OCI-LY3 (cell line): ENCODE data around the gene KANK3.

Source experiments
- H2AFZ ChIP-seq: fragments of 200-600, 300-600 bp; shearing (Covaris generic); 2 replicates; pipeline ENCODE4 v1.6.0; 2014; ENCODE audit warnings: antibody characterized with exemption, low read depth, low read length
- H3K27ac ChIP-seq: fragments of 200-600, 300-600 bp; sonication (generic); 2 replicates; pipeline ENCODE4 v1.5.1; 2014; ENCODE audit warnings: mild to moderate bottlenecking, low read length, moderate library complexity, mixed read lengths
- H3K27me3 ChIP-seq: fragments of 200-600, 300-600 bp; sonication (generic); 2 replicates; pipeline ENCODE4 v1.6.1; 2014; ENCODE audit warnings: low read depth, low read length, mixed read lengths
- H3K36me3 ChIP-seq: fragments of 200-600, 300-600 bp; sonication (generic); replicated peaks from 2 replicates; pipeline ENCODE3; 2014; ENCODE audit warnings: low read depth, low read length, mixed read lengths
- H3K4me1 ChIP-seq: fragments of 300-600, 200-600 bp; sonication (generic); 2 replicates; pipeline ENCODE4 v1.6.1; 2014; ENCODE audit warnings: low read length, mixed read lengths
- H3K4me2 ChIP-seq: fragments of 200-600, 300-600 bp; sonication (generic); 2 replicates; pipeline ENCODE4 v1.6.1; 2014; ENCODE audit warnings: low read length, mixed read lengths
- H3K4me3 ChIP-seq: fragments of 300-600, 200-600 bp; sonication (generic); 2 replicates; pipeline ENCODE4 v1.5.1; 2014; ENCODE audit warnings: antibody characterized with exemption, mild to moderate bottlenecking, low read length, moderate library complexity
- H3K79me2 ChIP-seq: fragments of 300-600, 200-600 bp; shearing (Covaris generic); 2 replicates; pipeline ENCODE4 v1.6.1; 2014; ENCODE audit warnings: mild to moderate bottlenecking, low read length, mixed read lengths
- H3K9ac ChIP-seq: fragments of 300-600, 200-600 bp; shearing (Covaris generic); 2 replicates; pipeline ENCODE4 v1.6.0; 2014; ENCODE audit warnings: mild to moderate bottlenecking, low read length, moderate library complexity
- H3K9me3 ChIP-seq: fragments of 200-600, 300-600 bp; shearing (Covaris generic); 2 replicates; pipeline ENCODE4 v1.6.1; 2014; ENCODE audit warnings: low read length, mixed read lengths; ENCODE audit not compliant: insufficient read depth
- H4K20me1 ChIP-seq: fragments of 200-600, 300-600 bp; sonication (generic); 2 replicates; pipeline ENCODE4 v1.6.1; 2016; ENCODE audit warnings: low read length, mixed read lengths; ENCODE audit not compliant: insufficient read depth
- EZH2phosphoT487 ChIP-seq: fragments of 200-600 bp; shearing (Covaris generic); IDR thresholded peaks from 2 replicates; pipeline ENCODE4 v1.6.1; 2018; ENCODE audit warnings: antibody characterized with exemption, mixed run types, low read depth
- TF ChIP-seq, protein P1 (sequence below): fragments of 200-600, 300-600 bp; sonication (generic); IDR thresholded peaks from 2 replicates; pipeline ENCODE4 v1.5.1; 2014; ENCODE audit warnings: antibody characterized with exemption, low read length, low read depth

KANK3 gene

DNA sequence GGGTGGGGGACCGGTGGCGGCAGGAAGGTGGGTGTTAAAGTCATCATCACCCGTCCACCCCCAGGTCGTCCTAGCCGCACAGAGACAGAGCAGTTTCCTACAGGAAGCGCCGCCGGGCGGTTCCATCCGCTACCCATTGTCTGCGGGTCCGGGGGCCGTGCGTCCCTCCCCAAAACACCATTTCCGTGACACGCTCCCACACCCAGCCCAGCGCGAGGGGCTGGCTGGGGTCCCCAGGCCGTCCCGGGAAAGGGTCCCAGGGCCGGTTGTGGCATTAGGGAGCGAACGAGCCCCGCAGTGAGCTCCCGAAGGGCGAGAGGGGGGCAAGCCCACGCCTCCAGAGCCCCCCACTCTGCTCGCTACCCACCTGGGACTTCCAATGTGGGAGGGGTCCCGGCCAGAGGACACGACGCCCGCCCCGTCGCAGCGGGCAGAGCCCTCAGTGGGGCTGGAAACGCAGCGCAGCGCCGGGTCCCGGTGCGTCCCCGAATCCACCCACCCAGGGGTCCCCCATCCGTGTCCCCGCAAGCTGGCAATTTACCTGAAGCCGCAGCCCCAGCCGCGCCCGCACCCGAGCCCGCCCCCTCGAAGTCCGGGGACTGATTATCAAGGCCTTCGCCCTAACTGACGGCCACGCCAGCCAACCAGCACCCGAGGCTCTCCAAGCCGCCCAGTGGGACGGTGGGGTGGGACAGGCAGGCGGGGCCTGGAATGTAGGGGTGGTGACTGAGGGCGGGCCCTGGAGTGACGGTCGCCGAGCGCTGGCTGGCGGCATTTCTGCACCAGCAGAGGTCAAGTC, at the start of gene KANK3:
Gene KANK3 (minus strand): TSS at position 579 of the 799 bp plus-strand sequence. CDS start 5,434 bp downstream, outside the sequence.
- Histone ChIP-seq H4K20me1 (no peaks in the 10 kb centered on the region), H3K4me1 (no peaks in the 10 kb centered on the region), H3K36me3 (no peaks in the 10 kb centered on the region), H3K4me3 (no peak within 1 kb of the TSS), H3K27me3 (no peaks in the 10 kb centered on the region), H3K9me3 (no peaks in the 10 kb centered on the region), H2AFZ (no peak within 1 kb of the TSS), H3K79me2 (no peaks in the 10 kb centered on the region), H3K9ac (no peak within 1 kb of the TSS), H3K27ac (no peak within 1 kb of the TSS), H3K4me2 (no peak within 1 kb of the TSS)
- no peak for TF ChIP-seq EZH2phosphoT487
- TF ChIP-seq, protein P1, sequence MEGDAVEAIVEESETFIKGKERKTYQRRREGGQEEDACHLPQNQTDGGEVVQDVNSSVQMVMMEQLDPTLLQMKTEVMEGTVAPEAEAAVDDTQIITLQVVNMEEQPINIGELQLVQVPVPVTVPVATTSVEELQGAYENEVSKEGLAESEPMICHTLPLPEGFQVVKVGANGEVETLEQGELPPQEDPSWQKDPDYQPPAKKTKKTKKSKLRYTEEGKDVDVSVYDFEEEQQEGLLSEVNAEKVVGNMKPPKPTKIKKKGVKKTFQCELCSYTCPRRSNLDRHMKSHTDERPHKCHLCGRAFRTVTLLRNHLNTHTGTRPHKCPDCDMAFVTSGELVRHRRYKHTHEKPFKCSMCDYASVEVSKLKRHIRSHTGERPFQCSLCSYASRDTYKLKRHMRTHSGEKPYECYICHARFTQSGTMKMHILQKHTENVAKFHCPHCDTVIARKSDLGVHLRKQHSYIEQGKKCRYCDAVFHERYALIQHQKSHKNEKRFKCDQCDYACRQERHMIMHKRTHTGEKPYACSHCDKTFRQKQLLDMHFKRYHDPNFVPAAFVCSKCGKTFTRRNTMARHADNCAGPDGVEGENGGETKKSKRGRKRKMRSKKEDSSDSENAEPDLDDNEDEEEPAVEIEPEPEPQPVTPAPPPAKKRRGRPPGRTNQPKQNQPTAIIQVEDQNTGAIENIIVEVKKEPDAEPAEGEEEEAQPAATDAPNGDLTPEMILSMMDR, result no peak

- Histone ChIP-seq H3K27me3 (no peaks in the 10 kb centered on the region), H3K4me3 (no peak overlapping the region), H3K4me2 (no peak overlapping the region), H3K9ac (no peak overlapping the region), H3K36me3 (no peaks in the 10 kb centered on the region), H3K4me1 (peaks cover 5% of the 10 kb centered on the region), H3K27ac (no peak overlapping the region), H4K20me1 (peaks cover 49% of the 10 kb centered on the region), H2AFZ (no peak overlapping the region), H3K79me2 (peaks cover 57% of the 10 kb centered on the region), H3K9me3 (no peaks in the 10 kb centered on the region)
- TF ChIP-seq, protein P1, result no peak
- no peak for TF ChIP-seq EZH2phosphoT487
These were observed 49.0 kb upstream of the KANK3 start for GRCh38 chr19:8392017-8392591.

DNA sequence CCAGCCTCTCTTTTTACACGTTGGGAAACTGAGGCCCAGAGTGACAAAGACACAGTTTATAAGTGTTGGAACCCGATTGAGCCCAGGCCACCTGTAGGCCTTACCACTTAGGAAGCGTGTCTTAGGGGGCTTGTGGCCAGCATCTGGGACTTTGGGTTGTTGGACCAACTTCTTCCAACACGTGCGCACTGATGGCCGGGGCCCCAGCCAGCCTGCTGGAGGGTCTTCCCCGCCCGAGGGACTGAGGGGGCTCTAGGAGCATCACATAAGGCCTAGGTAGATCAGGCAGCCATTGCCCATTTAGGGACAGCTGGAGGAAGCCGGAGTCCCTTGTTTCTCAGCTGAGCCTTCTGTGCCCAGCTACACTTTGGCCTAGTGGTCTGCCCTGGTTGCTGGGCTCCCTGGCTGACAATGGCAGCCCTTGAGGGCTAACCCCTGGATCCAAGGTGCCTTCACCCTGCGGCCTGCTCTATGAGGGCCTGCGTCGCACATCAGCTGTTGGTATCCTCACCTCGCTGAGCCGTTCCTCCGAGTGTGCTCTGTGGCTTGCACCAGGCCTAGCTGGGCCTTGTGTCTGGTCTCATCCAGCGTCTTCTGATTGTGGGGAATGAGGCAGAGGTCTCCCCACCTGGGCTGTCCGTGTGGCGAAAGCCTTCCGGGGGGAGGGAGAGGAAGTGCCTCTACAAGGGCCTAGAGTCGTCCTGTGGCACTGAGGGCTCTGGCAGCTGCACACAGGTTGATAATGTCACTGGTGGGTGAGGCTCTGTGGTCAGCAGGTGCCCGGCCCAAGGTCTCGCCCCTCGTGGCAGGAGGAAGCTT, 48.3 kb upstream of the KANK3 start:
- H3K36me3 ChIP-seq, result no peaks in the 10 kb centered on the region
- H3K27ac ChIP-seq, result 0 out of 2 replicates have a peak overlapping the region, but pooled peaks have one; percentile 3
- H3K4me1 ChIP-seq, result peaks cover 5% of the 10 kb centered on the region
- peaks cover 44% of the 10 kb centered on the region for H4K20me1 ChIP-seq
- H2AFZ ChIP-seq, result no peak overlapping the region
- TF ChIP-seq, protein P1, result no peak
- no peak for TF ChIP-seq EZH2phosphoT487
- peak overlapping the region; percentile 63 for H3K4me2 ChIP-seq
- H3K27me3 ChIP-seq, result no peaks in the 10 kb centered on the region
- H3K79me2 ChIP-seq, result peaks cover 52% of the 10 kb centered on the region
- no peaks in the 10 kb centered on the region for H3K9me3 ChIP-seq
- H3K9ac ChIP-seq, result no peak overlapping the region
- H3K4me3 ChIP-seq, result peak overlapping the region; percentile 85

DNA sequence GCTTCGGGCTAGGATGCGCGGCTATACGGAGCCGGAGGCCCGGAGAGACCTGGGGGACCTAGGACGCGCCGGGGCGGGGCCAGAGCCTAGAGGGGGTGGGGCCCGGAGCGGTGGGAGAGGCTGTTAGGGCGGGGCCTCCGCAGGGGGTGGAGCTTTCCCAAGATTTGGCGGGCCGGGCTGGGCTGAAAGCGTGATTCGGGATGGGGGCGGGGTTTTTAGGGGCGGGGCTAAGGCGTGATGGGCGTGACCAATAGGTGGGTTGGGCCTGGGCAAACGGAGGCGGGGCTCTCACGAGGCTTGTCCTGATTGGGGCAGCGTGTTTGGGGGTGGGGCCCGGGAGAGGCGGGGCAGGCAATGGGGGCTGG, 47.5 kb upstream of the KANK3 start:
- H3K9me3 ChIP-seq, result no peaks in the 10 kb centered on the region
- no peaks in the 10 kb centered on the region for H3K27me3 ChIP-seq
- H4K20me1 ChIP-seq, result peaks cover 36% of the 10 kb centered on the region
- peak overlapping the region; percentile 85 for H3K4me3 ChIP-seq
- H3K9ac ChIP-seq, result peak overlapping the region; percentile 97
- H2AFZ ChIP-seq, result no peak overlapping the region
- H3K36me3 ChIP-seq, result no peaks in the 10 kb centered on the region
- TF ChIP-seq EZH2phosphoT487, result no peak
- TF ChIP-seq, protein P1, result no peak
- peak overlapping the region; percentile 85 for H3K27ac ChIP-seq
- peaks cover 44% of the 10 kb centered on the region for H3K79me2 ChIP-seq
- H3K4me2 ChIP-seq, result peak overlapping the region; percentile 63
- peaks cover 5% of the 10 kb centered on the region for H3K4me1 ChIP-seq
